ENCODE data around the gene ALDOB. TPM values are rescaled to one million over a fixed set of nuclear protein-coding genes. Genes with fewer than 3 reads are reported as not detected.
"Not testable (repeated sequence)": the region's sequence is repeated elsewhere in the genome, so short reads cannot be mapped to it uniquely, and the experiment has no call there.

ALDOB gene
- total RNA-seq, 1 donor from 2014 or later: not detected

DNA sequence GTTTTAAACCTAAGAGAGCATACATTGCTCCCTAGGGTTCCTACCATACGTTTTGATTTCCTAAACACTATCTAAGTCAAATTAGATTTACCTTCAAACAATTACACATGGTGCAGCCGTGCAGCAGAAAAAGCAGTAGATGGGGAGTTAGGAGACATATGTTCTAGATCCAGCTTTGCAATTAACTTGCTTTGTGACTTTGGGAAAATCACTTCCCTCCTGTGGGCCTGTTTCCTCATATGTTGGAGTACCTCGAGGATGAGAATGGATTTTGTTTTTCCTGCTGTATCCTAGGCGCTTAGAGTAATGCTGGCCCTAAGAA, 37.9 kb downstream of the ALDOB start:
- intact Hi-C loops (cut with DNase I): loop anchor here (10.0 kb wide), 1 partner anchor 137 kb away; the partner anchor contains the start of gene RNF20
- Histone ChIP-seq H3K36me3 (peaks cover 0 to 28% of the 10 kb centered on the region in 2 donors), H3K4me3 (peak overlapping the region; percentile 78 to 88), H3K27me3 (no peaks in the 10 kb centered on the region), H3K4me1 (peaks cover 45% of the 10 kb centered on the region), H3K27ac (peak overlapping the region; percentile 86), H3K9me3 (no peaks in the 10 kb centered on the region)
- TF ChIP-seq POLR2AphosphoS5 (IDR thresholded peaks at IDR 0.05; ENCODE audit: insufficient read depth in 1 of 2, low read depth in 1 of 2) (no peak), POLR2A (IDR thresholded peaks at IDR 0.05) (no peak)
- TF ChIP-seq, protein P1, sequence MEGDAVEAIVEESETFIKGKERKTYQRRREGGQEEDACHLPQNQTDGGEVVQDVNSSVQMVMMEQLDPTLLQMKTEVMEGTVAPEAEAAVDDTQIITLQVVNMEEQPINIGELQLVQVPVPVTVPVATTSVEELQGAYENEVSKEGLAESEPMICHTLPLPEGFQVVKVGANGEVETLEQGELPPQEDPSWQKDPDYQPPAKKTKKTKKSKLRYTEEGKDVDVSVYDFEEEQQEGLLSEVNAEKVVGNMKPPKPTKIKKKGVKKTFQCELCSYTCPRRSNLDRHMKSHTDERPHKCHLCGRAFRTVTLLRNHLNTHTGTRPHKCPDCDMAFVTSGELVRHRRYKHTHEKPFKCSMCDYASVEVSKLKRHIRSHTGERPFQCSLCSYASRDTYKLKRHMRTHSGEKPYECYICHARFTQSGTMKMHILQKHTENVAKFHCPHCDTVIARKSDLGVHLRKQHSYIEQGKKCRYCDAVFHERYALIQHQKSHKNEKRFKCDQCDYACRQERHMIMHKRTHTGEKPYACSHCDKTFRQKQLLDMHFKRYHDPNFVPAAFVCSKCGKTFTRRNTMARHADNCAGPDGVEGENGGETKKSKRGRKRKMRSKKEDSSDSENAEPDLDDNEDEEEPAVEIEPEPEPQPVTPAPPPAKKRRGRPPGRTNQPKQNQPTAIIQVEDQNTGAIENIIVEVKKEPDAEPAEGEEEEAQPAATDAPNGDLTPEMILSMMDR (IDR thresholded peaks at IDR 0.05): no peak
- DNase-seq (ENCODE audit: extremely low spot score in 2 of 2): no peak

- no peak overlapping the region for H3K4me3 ChIP-seq
- H3K4me1 ChIP-seq: peaks cover 27% of the 10 kb centered on the region
- DNase-seq (ENCODE audit: extremely low spot score in 2 of 2): no peak
- no peak overlapping the region for H3K27ac ChIP-seq
- H3K36me3 ChIP-seq: peaks cover 0 to 11% of the 10 kb centered on the region in 2 donors
- no peaks in the 10 kb centered on the region for H3K27me3 ChIP-seq
- intact Hi-C loops (cut with DNase I): loop anchor here (10.0 kb wide), 1 partner anchor 140 kb away; the partner anchor contains the start of gene RNF20
- H3K9me3 ChIP-seq: no peaks in the 10 kb centered on the region
- TF ChIP-seq, protein P1 (IDR thresholded peaks at IDR 0.05): no peak
- TF ChIP-seq POLR2AphosphoS5 (IDR thresholded peaks at IDR 0.05; ENCODE audit: insufficient read depth in 1 of 2, low read depth in 1 of 2) (no peak), POLR2A (IDR thresholded peaks at IDR 0.05) (no peak)
Measured at GRCh38 chr9:101394687-101395086, 40.9 kb downstream of the ALDOB start.

DNA sequence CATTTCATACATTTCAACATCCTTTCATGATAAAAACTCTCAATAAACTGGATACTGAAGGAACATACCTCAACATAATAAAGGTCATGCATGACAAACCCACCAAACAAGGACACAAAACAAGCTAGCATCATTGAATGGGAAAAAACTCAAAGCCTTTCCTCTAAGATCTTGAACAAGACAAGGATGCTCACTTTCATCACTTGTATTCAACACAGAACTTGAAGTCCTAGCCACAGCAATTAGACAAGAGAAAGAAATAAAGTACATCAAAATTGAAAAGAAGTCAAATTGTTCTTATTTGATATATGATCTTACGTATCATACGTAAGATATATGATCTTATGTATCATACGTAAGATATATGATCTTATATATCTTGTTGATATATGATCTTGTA, 42.4 kb downstream of the ALDOB start:
- no peak overlapping the region for H3K4me3 ChIP-seq
- peaks cover 21% of the 10 kb centered on the region for H3K4me1 ChIP-seq
- TF ChIP-seq, protein P1 (IDR thresholded peaks at IDR 0.05): no peak
- TF ChIP-seq POLR2AphosphoS5 (IDR thresholded peaks at IDR 0.05; ENCODE audit: insufficient read depth in 1 of 2, low read depth in 1 of 2) (no peak), POLR2A (IDR thresholded peaks at IDR 0.05) (no peak)
- no peaks in the 10 kb centered on the region for H3K9me3 ChIP-seq
- no peak overlapping the region for H3K27ac ChIP-seq
- H3K36me3 ChIP-seq: peaks cover 0 to 18% of the 10 kb centered on the region in 2 donors
- no peak for DNase-seq (ENCODE audit: extremely low spot score in 2 of 2)
- intact Hi-C loops (cut with DNase I): loop anchor here (10.0 kb wide), 1 partner anchor 142 kb away; the partner anchor contains the start of gene RNF20
- H3K27me3 ChIP-seq: no peaks in the 10 kb centered on the region

DNA sequence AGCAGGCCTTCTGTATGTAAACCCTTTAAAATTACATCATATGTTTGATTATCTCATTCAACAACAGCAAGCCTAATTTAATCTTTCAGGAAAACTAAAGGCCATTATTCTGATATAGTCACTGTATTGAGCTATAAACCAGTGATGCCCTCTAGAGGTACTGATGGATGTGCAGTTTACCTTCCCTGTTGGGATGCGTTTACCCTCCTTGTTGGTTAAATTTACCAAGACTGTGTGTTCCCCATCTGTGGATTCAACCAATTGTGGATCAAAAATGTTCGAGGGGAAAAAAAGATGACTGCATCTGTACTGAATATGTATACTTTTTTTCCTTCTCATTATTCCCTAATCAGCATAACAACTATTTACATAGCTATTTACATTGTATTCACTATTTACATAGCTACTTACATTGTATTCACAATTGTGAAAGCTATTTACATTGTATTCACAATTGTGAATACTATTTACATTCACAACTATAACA, 47.0 kb downstream of the ALDOB start:
- Histone ChIP-seq H3K27ac (no peak overlapping the region), H3K4me3 (no peak overlapping the region), H3K9me3 (no peaks in the 10 kb centered on the region), H3K4me1 (no peaks in the 10 kb centered on the region), H3K27me3 (no peaks in the 10 kb centered on the region), H3K36me3 (peaks cover 0 to 18% of the 10 kb centered on the region in 2 donors)
- no peak for DNase-seq (ENCODE audit: extremely low spot score in 2 of 2)
- intact Hi-C loops (cut with DNase I): no loop called here
- TF ChIP-seq POLR2AphosphoS5 (IDR thresholded peaks at IDR 0.05; ENCODE audit: insufficient read depth in 1 of 2, low read depth in 1 of 2): no peak
- no peak for TF ChIP-seq POLR2A (IDR thresholded peaks at IDR 0.05)
- TF ChIP-seq, protein P1 (IDR thresholded peaks at IDR 0.05): no peak

- no peak for DNase-seq (ENCODE audit: extremely low spot score in 2 of 2)
- no peaks in the 10 kb centered on the region for H3K27me3 ChIP-seq
- no peaks in the 10 kb centered on the region for H3K4me1 ChIP-seq
- H3K4me3 ChIP-seq: no peak overlapping the region
- TF ChIP-seq, protein P1 (IDR thresholded peaks at IDR 0.05): no peak
- TF ChIP-seq POLR2A (IDR thresholded peaks at IDR 0.05) (no peak), POLR2AphosphoS5 (IDR thresholded peaks at IDR 0.05; ENCODE audit: insufficient read depth in 1 of 2, low read depth in 1 of 2) (no peak)
- no peaks in the 10 kb centered on the region for H3K9me3 ChIP-seq
- intact Hi-C loops (cut with DNase I): no loop called here
- no peak overlapping the region for H3K27ac ChIP-seq
- peaks cover 0 to 18% of the 10 kb centered on the region in 2 donors for H3K36me3 ChIP-seq
Measured at GRCh38 chr9:101387871-101388506, 47.6 kb downstream of the ALDOB start.

DNA sequence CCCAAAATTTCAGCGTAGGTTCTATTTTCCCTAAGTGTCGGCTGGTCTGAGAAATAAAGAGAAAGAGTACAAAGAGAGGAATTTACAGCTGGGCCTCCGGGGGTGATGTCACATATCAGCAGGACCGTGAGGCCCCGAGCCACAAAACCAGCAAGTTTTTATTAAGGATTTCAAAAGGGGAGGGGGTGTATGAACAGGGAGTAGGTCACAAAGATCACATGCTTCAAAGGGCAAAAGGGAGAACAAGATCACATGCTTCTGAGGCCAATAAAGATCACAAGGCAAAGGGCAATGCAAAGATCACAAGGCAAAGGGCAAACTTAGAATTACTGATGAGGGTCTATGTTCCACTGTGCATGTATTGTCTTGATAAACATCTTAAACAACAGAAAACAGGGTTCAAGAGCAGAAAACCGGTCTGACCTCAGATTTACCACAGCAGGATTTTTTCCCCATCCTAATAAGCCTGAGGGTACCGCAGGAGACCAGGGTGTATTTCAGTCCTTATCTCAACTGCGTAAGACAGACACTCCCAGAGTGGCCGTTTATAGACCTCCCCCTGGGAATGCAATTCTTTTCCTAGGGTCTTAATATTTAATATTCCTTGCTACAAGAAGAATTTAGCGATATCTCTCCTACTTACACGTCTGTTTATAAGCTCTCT, 50.6 kb downstream of the ALDOB start, which contains the start of gene BAAT:
Gene BAAT, minus strand, starts transcription at position 134 of the 664 bp plus-strand sequence. CDS start 13,602 bp downstream, outside the sequence.
- H3K9me3 ChIP-seq; intact Hi-C loops (cut with DNase I); H3K27me3 ChIP-seq; H3K27ac ChIP-seq; DNase-seq (ENCODE audit: extremely low spot score in 2 of 2); H3K4me1 ChIP-seq; H3K4me3 ChIP-seq: not testable (repeated sequence)
- H3K36me3 ChIP-seq: peaks cover 0 to 11% of the 10 kb centered on the region in 2 donors
